Left ventricle myocardium superior (tissue), 1 donor: ENCODE results near the gene TAOK3. TPM values are rescaled to one million over a fixed set of nuclear protein-coding genes. Genes with fewer than 3 reads are reported as not detected.
A peak's percentile ranks its signal among the peaks of the same experiment; 100 is the strongest.

Experiments
- ATAC-seq: fragments of 200-7000 bp; cut with Tn5 transposase; one replicate; pipeline ENCODE4 v1.9.1; 2020; ENCODE audit warnings: mild to moderate bottlenecking, moderate library complexity
- DNase-seq: peaks from one replicate; pipeline ENCODE4 v3.0.0-alpha.2; 2020
- intact Hi-C: fragments of 100-400 bp; cut with micrococcal nuclease; formaldehyde crosslinking; loops from one replicate; pipeline ENCODE4 v1.11.0; 2022
- total RNA-seq: library from RNA; stranded (reverse); fragmentation: NEBNext Ultra II Directional; extraction: Animal tissue kit (Norgen Biotek cat#: 25700); gene quantifications from one replicate; pipeline ENCODE4 v1.2.1, GENCODE V29; 2021
- donor health status: DM: no; HTN: yes; CAD: no; lungs with severe emphysema.

TAOK3 gene
- total RNA-seq, 1 donor from 2014 or later = 20.2 TPM

GRCh38 chr12:118126119-118126757, 246.5 kb downstream of the TAOK3 start:
- intact Hi-C loops = no loop called here
- ATAC-seq (peak; percentile 91), DNase-seq (peak; percentile 76)

GRCh38 chr12:118125743-118126118, 247.0 kb downstream of the TAOK3 start:
- intact Hi-C loops = no loop called here
- no peak for ATAC-seq
- no peak for DNase-seq

GRCh38 chr12:118124333-118124874, 248.3 kb downstream of the TAOK3 start:
- intact Hi-C loops = no loop called here
- DNase-seq (no peak), ATAC-seq (no peak)

GRCh38 chr12:118122264-118122663, 250.4 kb downstream of the TAOK3 start:
- ATAC-seq (no peak), DNase-seq (no peak)
- intact Hi-C loops = no loop called here

- intact Hi-C loops = no loop called here
- DNase-seq = peak; percentile 85
- ATAC-seq = peak; percentile 91
Measured at GRCh38 chr12:118120579-118121363, 251.9 kb downstream of the TAOK3 start.

GRCh38 chr12:118119449-118119879, 253.2 kb downstream of the TAOK3 start:
- intact Hi-C loops = no loop called here
- DNase-seq (no peak), ATAC-seq (no peak)

GRCh38 chr12:118109088-118109487, 263.6 kb downstream of the TAOK3 start:
- intact Hi-C loops = no loop called here
- DNase-seq (no peak), ATAC-seq (no peak)

GRCh38 chr12:118107694-118108093, 265.0 kb downstream of the TAOK3 start:
- ATAC-seq = no peak
- intact Hi-C loops = no loop called here
- no peak for DNase-seq

GRCh38 chr12:118107011-118107410, 265.7 kb downstream of the TAOK3 start:
- intact Hi-C loops = no loop called here

GRCh38 chr12:118103601-118104382, 268.9 kb downstream of the TAOK3 start, which contains the start of gene VSIG10:
TSS of gene VSIG10 (minus strand) at chr12:118104011. CDS start at chr12:118103671, 340 bp downstream.
- ATAC-seq = peak; percentile 98
- intact Hi-C loops = no loop called here
- DNase-seq = peak; percentile 87

More at GRCh38 chr12:118107011-118107410, 265.7 kb downstream of the TAOK3 start:
- no peak for ATAC-seq
- no peak for DNase-seq

GRCh38 chr12:118103201-118103600, 269.5 kb downstream of the TAOK3 start:
- DNase-seq = no peak
- ATAC-seq = peak; percentile 31
- intact Hi-C loops = no loop called here

GRCh38 chr12:118102609-118103008, 270.1 kb downstream of the TAOK3 start:
- DNase-seq (no peak), ATAC-seq (no peak)
- intact Hi-C loops = no loop called here

GRCh38 chr12:118102070-118102469, 270.6 kb downstream of the TAOK3 start:
- ATAC-seq (no peak), DNase-seq (no peak)
- intact Hi-C loops = no loop called here

GRCh38 chr12:118101051-118101450, 271.7 kb downstream of the TAOK3 start:
- no peak for ATAC-seq
- intact Hi-C loops = no loop called here

More at GRCh38 chr12:118101051-118101450, 271.7 kb downstream of the TAOK3 start:
- no peak for DNase-seq

Other genes with a start within 250 kb of the TAOK3 start
- 500 TPM for gene PEBP1, start 236.8 kb downstream of the TAOK3 start, total RNA-seq
- 21.2 TPM for gene SUDS3, start 3.6 kb upstream of the TAOK3 start, total RNA-seq